ENCODE data around the gene CXCR2.

Gene CXCR2

GRCh38 chr2:218125626-218126080 lies at the start of gene CXCR2:
Gene CXCR2, plus strand, starts transcription at chr2:218126028. Its CDS starts 8,774 bp downstream, at chr2:218134802.
- no peak for TF ChIP-seq EGR1 (IDR thresholded peaks at IDR 0.05)
- no peak for TF ChIP-seq REST (IDR thresholded peaks at IDR 0.05; ENCODE audit: low read depth)
- TF ChIP-seq EP300 (IDR thresholded peaks at IDR 0.05; ENCODE audit: borderline replicate concordance): no peak
- no peak for TF ChIP-seq USF1 (IDR thresholded peaks at IDR 0.05)
- no peak for TF ChIP-seq CEBPB (IDR thresholded peaks at IDR 0.05)
- no peak for TF ChIP-seq NFIC (IDR thresholded peaks at IDR 0.05)
- TF ChIP-seq, protein P1, sequence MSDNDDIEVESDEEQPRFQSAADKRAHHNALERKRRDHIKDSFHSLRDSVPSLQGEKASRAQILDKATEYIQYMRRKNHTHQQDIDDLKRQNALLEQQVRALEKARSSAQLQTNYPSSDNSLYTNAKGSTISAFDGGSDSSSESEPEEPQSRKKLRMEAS (IDR thresholded peaks at IDR 0.05): no peak
- no peak for TF ChIP-seq TEAD4 (IDR thresholded peaks at IDR 0.05)

DNA sequence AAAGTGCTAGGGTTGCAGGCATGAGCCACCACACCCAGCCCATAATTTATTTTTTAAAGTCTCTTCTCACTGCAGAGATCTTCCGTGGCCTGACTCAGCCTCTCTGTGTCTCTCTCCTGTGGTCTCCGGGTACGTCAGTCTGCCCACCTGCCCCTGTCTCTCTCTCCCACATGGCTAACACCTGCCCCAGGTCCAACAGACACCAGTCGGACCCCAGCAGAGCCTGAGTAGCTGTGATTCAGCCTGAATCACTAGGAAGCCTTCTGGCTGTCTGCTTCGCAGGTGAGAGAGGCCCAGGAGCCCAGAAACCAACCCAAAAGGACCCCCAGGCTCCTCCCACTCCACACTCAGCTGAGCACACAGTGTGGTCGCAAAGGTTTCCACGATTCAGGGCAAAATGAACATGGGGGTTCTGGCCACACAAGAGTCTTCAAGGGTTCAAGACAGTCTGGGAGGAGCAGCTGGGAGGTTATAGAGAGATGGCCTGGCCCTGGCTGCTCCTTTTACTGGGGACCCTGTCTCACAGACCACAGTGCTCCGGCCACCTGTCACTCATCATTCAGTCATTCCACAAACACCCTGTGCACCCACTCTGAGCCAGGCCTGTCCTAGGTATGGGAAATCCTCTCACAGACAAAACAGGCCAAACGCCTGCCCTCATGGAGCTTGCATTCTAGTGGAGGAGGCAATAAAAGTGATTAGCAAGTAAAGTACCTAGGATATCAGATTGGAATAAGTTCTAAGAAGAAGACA lies 48.2 kb upstream of the CXCR2 start:
- TF ChIP-seq FOXM1 (IDR thresholded peaks at IDR 0.05; ENCODE audit: borderline replicate concordance, low read depth) (no peak), CEBPB (IDR thresholded peaks at IDR 0.05) (no peak)

DNA sequence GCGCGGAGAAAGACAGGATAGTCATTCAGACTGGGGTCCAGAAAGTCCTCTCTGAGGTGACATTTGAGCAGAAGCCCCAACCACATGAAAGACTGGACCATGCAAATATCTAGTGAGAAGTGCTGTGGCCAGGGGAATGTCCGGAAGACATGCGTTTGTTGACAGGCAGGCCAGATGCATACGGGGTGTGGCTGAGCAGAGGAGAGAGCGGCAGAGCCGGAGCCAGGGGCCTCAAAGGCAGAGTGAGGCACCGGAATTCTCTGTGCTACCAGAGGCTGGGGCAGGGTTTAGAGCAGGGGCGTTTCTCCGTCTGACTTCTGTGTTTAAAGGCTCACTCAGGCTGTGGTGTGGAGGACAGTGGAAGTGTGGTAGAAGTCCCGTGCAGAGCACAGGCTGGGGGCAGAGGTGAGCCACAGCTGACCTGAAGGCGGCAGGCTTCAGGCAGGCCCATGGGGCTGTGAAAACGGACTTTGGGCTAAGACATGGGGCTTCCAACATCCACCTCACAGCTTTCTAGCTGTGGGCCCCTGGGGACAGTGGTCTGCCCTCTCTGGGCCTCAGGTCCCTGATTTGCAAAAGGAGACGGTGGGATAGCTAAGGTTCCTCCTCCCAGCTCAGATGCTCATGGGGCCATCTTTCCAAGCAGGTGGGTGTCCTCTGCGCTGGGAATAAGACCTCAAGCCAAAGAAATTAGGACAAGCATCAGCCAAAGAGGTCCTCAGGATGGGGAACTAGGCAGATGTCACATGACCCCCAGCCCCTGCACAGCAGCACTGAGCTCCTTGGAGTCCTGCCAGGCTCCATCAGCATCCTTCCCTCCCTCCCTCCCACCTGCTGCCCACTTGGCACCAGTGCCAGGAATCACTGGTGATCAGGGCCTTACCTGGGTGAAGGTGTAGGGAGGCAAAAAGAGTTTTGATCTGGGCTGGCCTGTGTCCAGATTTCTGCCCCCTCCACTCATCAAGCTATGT lies 45.6 kb upstream of the CXCR2 start:
- TF ChIP-seq USF1 (IDR thresholded peaks at IDR 0.05) (no peak), FOXM1 (IDR thresholded peaks at IDR 0.05; ENCODE audit: borderline replicate concordance, low read depth) (no peak), TEAD4 (IDR thresholded peaks at IDR 0.05) (no peak), REST (IDR thresholded peaks at IDR 0.05; ENCODE audit: low read depth) (no peak), ZBTB7A (IDR thresholded peaks at IDR 0.05; ENCODE audit: low read depth) (no peak), RAD21 (IDR thresholded peaks at IDR 0.05; ENCODE audit: low read depth) (no peak), EP300 (IDR thresholded peaks at IDR 0.05; ENCODE audit: borderline replicate concordance) (no peak), NFIC (IDR thresholded peaks at IDR 0.05) (no peak)
- TF ChIP-seq, protein P1 (IDR thresholded peaks at IDR 0.05): no peak

- TF ChIP-seq ZBTB7A (IDR thresholded peaks at IDR 0.05; ENCODE audit: low read depth): no peak
- TF ChIP-seq, protein P1 (IDR thresholded peaks at IDR 0.05): no peak
- no peak for TF ChIP-seq USF1 (IDR thresholded peaks at IDR 0.05)
- TF ChIP-seq CEBPB (IDR thresholded peaks at IDR 0.05): no peak
- no peak for TF ChIP-seq TCF12 (IDR thresholded peaks at IDR 0.05; ENCODE audit: low read depth)
Measured at GRCh38 chr2:218081063-218081462, 44.8 kb upstream of the CXCR2 start.

DNA sequence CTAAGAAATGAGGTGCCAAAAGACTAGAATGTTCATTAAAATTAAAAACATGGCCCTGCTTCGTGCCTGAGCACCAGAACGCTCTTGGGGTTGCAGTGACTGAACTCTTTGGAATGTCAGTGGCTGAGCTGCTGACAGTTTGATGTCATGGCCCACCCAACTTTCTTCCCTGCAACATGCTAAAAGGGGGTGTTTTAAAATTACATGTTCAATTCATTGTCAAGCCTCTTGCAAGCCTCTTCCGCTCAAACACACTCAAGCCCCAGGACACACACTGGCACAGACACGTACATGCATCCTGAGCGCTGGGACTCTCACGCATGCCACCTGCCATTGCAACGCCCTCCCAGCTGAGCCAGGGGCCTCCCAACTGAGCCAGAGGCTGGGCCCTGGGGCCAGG lies 44.1 kb upstream of the CXCR2 start:
- TF ChIP-seq EGR1 (IDR thresholded peaks at IDR 0.05): no peak
- TF ChIP-seq USF1 (IDR thresholded peaks at IDR 0.05): no peak
- no peak for TF ChIP-seq TEAD4 (IDR thresholded peaks at IDR 0.05)
- no peak for TF ChIP-seq TCF12 (IDR thresholded peaks at IDR 0.05; ENCODE audit: low read depth)
- no peak for TF ChIP-seq TAF1 (IDR thresholded peaks at IDR 0.05; ENCODE audit: low read depth)
- TF ChIP-seq ZBTB7A (IDR thresholded peaks at IDR 0.05; ENCODE audit: low read depth): no peak
- TF ChIP-seq, protein P1 (IDR thresholded peaks at IDR 0.05): no peak
- TF ChIP-seq YY1 (IDR thresholded peaks at IDR 0.05; ENCODE audit: low read depth): no peak
- TF ChIP-seq REST (IDR thresholded peaks at IDR 0.05; ENCODE audit: low read depth): no peak
- TF ChIP-seq FOXM1 (IDR thresholded peaks at IDR 0.05; ENCODE audit: borderline replicate concordance, low read depth): no peak
